Astrocyte (in vitro differentiated cells and primary cell): ENCODE data around the gene ZNF181.

Source experiments
- EZH2 ChIP-seq: IDR thresholded peaks from 2 replicates; pipeline ENCODE4 v1.6.1; 2012; ENCODE audit warnings: mild to moderate bottlenecking, low read length, inconsistent platforms; ENCODE audit not compliant: insufficient read depth
- TF ChIP-seq, protein P1 (sequence below): IDR thresholded peaks from 2 replicates; pipeline ENCODE4 v1.5.1; 2011; ENCODE audit warnings: low read depth, mild to moderate bottlenecking, inconsistent platforms, low read length, moderate library complexity; ENCODE audit not compliant: insufficient read depth

DNA sequence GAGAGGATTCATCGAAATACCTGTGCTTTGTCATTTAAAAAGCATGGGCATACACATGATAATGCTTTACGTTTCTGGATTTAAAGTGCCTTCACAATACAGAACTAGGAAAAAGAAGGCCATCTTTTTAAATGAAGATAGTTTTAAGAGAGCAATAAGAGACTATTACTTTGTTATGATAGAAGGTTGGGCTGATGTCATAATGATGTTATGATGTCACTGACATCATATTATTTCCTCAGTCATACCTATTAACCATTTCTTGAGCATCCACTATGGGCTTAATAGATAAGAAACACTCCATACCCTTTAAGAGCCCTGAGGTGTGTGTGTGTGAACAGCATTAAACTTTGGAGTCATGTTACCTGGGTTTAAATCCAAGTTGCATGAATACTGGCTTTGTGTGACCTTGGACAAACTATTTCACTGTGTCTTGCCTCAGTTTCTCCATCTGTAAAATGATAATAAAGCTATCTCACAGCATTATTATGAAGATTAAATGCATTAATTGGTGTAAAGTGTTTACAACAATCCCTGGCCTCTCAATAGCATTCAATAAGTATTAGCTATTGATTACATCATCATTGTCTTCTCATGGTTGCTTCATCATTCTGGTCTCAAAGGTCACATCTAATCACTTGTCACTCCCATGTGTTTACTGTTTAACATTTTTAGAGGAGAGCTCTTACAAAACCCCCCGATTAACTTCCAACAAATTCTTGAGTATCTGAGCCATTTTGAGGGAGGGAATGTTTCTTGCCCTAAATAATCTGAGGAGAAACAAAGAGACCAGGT lies 11.1 kb downstream of the ZNF181 start:
- TF ChIP-seq, protein P1, sequence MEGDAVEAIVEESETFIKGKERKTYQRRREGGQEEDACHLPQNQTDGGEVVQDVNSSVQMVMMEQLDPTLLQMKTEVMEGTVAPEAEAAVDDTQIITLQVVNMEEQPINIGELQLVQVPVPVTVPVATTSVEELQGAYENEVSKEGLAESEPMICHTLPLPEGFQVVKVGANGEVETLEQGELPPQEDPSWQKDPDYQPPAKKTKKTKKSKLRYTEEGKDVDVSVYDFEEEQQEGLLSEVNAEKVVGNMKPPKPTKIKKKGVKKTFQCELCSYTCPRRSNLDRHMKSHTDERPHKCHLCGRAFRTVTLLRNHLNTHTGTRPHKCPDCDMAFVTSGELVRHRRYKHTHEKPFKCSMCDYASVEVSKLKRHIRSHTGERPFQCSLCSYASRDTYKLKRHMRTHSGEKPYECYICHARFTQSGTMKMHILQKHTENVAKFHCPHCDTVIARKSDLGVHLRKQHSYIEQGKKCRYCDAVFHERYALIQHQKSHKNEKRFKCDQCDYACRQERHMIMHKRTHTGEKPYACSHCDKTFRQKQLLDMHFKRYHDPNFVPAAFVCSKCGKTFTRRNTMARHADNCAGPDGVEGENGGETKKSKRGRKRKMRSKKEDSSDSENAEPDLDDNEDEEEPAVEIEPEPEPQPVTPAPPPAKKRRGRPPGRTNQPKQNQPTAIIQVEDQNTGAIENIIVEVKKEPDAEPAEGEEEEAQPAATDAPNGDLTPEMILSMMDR = no peak
- TF ChIP-seq EZH2 = no peak
